K562 (cell line): Measurements from ENCODE around the gene GNAQ. TPM values are rescaled to one million over a fixed set of nuclear protein-coding genes. Genes with fewer than 3 reads are reported as not detected.

Experiments used
- C11orf30 ChIP-seq: fragments of 450-650 bp; IDR thresholded peaks from 2 replicates; pipeline ENCODE4 v1.6.1; 2016; ENCODE audit warnings: low read depth, mild to moderate bottlenecking
- CBFA2T3 ChIP-seq: fragments of 450-650 bp; IDR thresholded peaks from 2 replicates; pipeline ENCODE4 v1.6.1; 2017
- ETS2 ChIP-seq: IDR thresholded peaks from 2 replicates; pipeline ENCODE4 v1.6.1; 2016; ENCODE audit warnings: borderline replicate concordance, missing genetic modification characterization, mild to moderate bottlenecking, moderate library complexity, missing compliant biosample characterization; ENCODE audit not compliant: poor library complexity, severe bottlenecking
- ETV1 ChIP-seq: fragments of 450-650 bp; conservative IDR thresholded peaks from 2 replicates; pipeline ENCODE4 v1.6.1; 2016; ENCODE audit warnings: missing genetic modification characterization, control low read depth, low read depth, missing compliant biosample characterization
- KLF1 ChIP-seq: fragments of 450-650 bp; IDR thresholded peaks from 2 replicates; pipeline ENCODE4 v1.6.1; 2016; ENCODE audit warnings: missing genetic modification characterization, missing compliant biosample characterization
- MYBL2 ChIP-seq, 2 experiments: fragments of 450-650 bp in 1 of 2; sonication (generic) in 1 of 2; formaldehyde crosslinking in 1 of 2; IDR thresholded peaks; 2 replicates each; pipeline versions ENCODE4 v1.6.1 to v1.8.1; 2017 to 2022; ENCODE audit warnings: borderline replicate concordance in 1 of 2, inconsistent platforms in 1 of 2, low read depth in 1 of 2, mild to moderate bottlenecking in 1 of 2, missing genetic modification reagents in 1 of 2, moderate library complexity in 1 of 2
- NFE2L1 ChIP-seq: fragments of 450-650 bp; IDR thresholded peaks from 2 replicates; pipeline ENCODE4 v1.6.1; 2016; ENCODE audit warnings: missing genetic modification characterization, low read depth, mild to moderate bottlenecking, missing compliant biosample characterization, moderate library complexity, borderline replicate concordance
- NR3C1 ChIP-seq: sonication (generic); formaldehyde crosslinking; IDR thresholded peaks from 2 replicates; pipeline ENCODE4 v1.8.1; 2022; ENCODE audit warnings: missing genetic modification reagents
- PRPF4 ChIP-seq: fragments of 200-400 bp; formaldehyde crosslinking; IDR thresholded peaks from one replicate; pipeline ENCODE4 v1.6.1; 2017; ENCODE audit warnings: low read length, low read depth, mild to moderate bottlenecking; ENCODE audit not compliant: insufficient read depth, poor library complexity, severe bottlenecking
- RBM14 ChIP-seq: fragments of 200-400 bp; formaldehyde crosslinking; IDR thresholded peaks from 2 replicates; pipeline ENCODE4 v1.6.1; 2018; ENCODE audit warnings: low read depth, mild to moderate bottlenecking, low read length, moderate library complexity, borderline replicate concordance; ENCODE audit not compliant: insufficient read depth
- SP1 ChIP-seq: sonication (generic); formaldehyde crosslinking; IDR thresholded peaks from 2 replicates; pipeline ENCODE4 v1.8.1; 2022; ENCODE audit warnings: mild to moderate bottlenecking, missing genetic modification reagents
- polyA plus RNA-seq, 8 experiments: library from polyadenylated mRNA; depleted of rRNA in 4 of 8; stranded (reverse) in 5 of 8; unstranded in 3 of 8; fragments of >200 nt; fragmentation: Nextera tagmentation in 2 of 8; fragmentation: Illumina TruSeq in 1 of 8; extraction: Ambion mirVana in 2 of 8; extraction: Trizol in 1 of 8; gene quantifications; 2 replicates each; pipeline versions ENCODE4 v1.2.1 to v1.2.3, GENCODE V29; 2011 to 2014; ENCODE audit warnings: inconsistent platforms in 1 of 8, missing spikeins in 1 of 8
- total RNA-seq, 7 experiments: library from RNA; depleted of rRNA in 6 of 7; stranded (reverse); fragments of >200 nt in 6 of 7; fragmentation: Illumina TruSeq in 2 of 7; extraction: Trizol in 2 of 7; gene quantifications; 2 replicates each; pipeline versions ENCODE4 v1.2.1 to v1.2.3, GENCODE V29; 2011 to 2021; ENCODE audit warnings: low replicate concordance in 1 of 7
- TF ChIP-seq, protein P1 (sequence below): fragments of 450-650 bp; formaldehyde crosslinking; IDR thresholded peaks from 2 replicates; pipeline ENCODE4 v1.4.0; 2022; ENCODE audit warnings: missing genetic modification characterization
- TF ChIP-seq, protein P2 (sequence below): sonication (generic); formaldehyde crosslinking; IDR thresholded peaks from 2 replicates; pipeline ENCODE4 v1.8.0; 2022; ENCODE audit warnings: missing genetic modification reagents, mild to moderate bottlenecking, borderline replicate concordance
- TF ChIP-seq, protein P3 (sequence below): fragments of 250-450 bp; sonication (Bioruptor Pico); IDR thresholded peaks from 2 replicates; pipeline ENCODE4 v1.5.0; 2022; ENCODE audit warnings: mild to moderate bottlenecking
- TF ChIP-seq, protein P4 (sequence below): fragments of 250-450 bp; sonication (Bioruptor Pico); IDR thresholded peaks from 2 replicates; pipeline ENCODE4 v1.5.0; 2021; ENCODE audit warnings: mild to moderate bottlenecking, moderate library complexity
- TF ChIP-seq, protein P5 (sequence below): fragments of 450-650 bp; IDR thresholded peaks from 2 replicates; pipeline ENCODE4 v1.6.1; 2016; ENCODE audit warnings: missing biosample characterization, missing genetic modification characterization
- TF ChIP-seq, protein P6 (sequence below): sonication (generic); formaldehyde crosslinking; IDR thresholded peaks from 2 replicates; pipeline ENCODE4 v1.8.0; 2023; ENCODE audit warnings: mild to moderate bottlenecking, missing genetic modification reagents

The GNAQ gene
- total and polyA plus RNA-seq, 9 of the 15 experiments (the other 6 are each of a cell fraction or from before 2014, with no cell fraction given), result 4.8 to 27.9 (median 17.5) TPM

DNA sequence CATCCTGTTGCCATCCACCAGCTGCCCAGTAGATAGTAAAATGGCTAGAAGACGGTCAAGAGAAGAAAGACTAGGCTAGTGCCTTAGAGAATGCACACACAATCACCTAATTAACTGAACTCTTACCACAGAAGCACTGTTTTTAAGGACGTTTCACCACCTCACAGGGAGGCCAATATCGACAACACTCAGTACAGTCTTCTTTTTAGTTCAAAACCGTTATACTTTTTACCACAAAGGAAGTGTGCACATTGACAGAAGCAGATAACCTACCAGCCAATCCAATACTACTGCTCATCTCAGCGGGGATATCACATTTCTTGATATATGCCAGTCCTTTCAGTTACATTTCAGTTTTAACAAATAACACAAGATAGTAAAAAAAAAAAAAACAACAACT lies 122.3 kb downstream of the GNAQ start (continued):
- TF ChIP-seq ETS2, result no peak
- TF ChIP-seq RBM14, result no peak
- TF ChIP-seq KLF1 (tag), result no peak
- TF ChIP-seq NR3C1 (CRISPR knock-in tag), result no peak
- TF ChIP-seq, protein P1, sequence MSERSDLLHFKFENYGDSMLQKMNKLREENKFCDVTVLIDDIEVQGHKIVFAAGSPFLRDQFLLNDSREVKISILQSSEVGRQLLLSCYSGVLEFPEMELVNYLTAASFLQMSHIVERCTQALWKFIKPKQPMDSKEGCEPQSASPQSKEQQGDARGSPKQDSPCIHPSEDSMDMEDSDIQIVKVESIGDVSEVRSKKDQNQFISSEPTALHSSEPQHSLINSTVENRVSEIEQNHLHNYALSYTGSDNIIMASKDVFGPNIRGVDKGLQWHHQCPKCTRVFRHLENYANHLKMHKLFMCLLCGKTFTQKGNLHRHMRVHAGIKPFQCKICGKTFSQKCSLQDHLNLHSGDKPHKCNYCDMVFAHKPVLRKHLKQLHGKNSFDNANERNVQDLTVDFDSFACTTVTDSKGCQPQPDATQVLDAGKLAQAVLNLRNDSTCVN, result no peak
- peak; percentile 83 for TF ChIP-seq CBFA2T3
- TF ChIP-seq, protein P2, sequence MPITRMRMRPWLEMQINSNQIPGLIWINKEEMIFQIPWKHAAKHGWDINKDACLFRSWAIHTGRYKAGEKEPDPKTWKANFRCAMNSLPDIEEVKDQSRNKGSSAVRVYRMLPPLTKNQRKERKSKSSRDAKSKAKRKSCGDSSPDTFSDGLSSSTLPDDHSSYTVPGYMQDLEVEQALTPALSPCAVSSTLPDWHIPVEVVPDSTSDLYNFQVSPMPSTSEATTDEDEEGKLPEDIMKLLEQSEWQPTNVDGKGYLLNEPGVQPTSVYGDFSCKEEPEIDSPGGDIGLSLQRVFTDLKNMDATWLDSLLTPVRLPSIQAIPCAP (CRISPR knock-in tag), result no peak
- TF ChIP-seq, protein P3, sequence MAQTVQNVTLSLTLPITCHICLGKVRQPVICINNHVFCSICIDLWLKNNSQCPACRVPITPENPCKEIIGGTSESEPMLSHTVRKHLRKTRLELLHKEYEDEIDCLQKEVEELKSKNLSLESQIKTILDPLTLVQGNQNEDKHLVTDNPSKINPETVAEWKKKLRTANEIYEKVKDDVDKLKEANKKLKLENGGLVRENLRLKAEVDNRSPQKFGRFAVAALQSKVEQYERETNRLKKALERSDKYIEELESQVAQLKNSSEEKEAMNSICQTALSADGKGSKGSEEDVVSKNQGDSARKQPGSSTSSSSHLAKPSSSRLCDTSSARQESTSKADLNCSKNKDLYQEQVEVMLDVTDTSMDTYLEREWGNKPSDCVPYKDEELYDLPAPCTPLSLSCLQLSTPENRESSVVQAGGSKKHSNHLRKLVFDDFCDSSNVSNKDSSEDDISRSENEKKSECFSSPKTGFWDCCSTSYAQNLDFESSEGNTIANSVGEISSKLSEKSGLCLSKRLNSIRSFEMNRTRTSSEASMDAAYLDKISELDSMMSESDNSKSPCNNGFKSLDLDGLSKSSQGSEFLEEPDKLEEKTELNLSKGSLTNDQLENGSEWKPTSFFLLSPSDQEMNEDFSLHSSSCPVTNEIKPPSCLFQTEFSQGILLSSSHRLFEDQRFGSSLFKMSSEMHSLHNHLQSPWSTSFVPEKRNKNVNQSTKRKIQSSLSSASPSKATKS (CRISPR knock-in tag), result no peak
- TF ChIP-seq, protein P4, sequence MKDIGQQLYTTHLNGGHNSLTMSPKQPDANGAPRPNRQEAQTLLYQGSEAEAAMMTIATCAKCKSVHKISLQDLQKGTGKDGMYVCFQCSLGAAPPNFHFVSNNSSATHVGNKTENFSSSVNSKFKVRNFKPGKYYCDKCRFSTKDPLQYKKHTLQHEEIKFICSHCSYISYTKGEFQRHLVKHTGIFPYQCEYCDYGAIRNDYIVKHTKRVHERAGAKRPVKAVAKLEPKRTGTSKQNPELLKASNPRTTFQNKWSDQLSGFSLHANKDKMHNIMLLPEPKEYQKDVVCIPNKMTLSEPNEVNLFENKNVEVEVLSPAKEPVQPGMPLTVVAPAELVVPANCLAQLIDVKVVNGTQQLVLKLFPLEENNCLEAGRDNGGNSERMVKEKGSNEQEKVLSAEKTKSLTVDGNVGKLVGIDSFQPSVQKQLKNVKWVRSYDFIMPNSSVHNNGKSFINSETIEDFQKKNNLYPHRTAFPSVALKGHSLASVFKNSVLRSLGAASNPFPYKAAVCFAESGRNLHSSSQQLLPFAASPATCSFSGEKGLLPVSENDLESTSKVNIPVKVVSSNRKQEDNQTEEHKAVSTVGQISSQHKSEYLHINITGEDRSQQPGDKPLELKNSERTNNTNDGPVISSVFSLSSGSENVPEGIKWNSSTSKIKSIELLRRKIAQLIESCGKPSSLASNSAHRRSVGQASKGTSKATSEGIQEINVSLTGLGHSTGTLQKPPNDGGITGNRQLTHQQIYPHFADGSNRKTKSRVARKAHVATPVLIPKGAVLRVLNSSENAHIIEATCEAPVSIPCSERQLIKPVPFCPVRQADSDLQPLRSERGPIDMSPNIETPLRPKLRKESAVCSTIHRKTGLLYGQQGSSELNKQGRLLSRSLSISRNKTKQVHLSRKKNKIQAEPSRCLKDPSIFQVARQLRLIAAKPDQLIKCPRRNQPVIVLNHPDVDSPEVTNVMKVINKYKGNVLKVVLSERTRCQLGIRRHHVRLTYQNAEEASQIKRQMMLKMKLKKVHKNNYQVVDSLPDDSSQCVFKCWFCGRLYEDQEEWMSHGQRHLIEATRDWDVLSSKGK (CRISPR knock-in tag), result no peak
- TF ChIP-seq SP1, result no peak
- TF ChIP-seq NFE2L1 (tag), result no peak
- TF ChIP-seq PRPF4, result no peak
- TF ChIP-seq, protein P5, sequence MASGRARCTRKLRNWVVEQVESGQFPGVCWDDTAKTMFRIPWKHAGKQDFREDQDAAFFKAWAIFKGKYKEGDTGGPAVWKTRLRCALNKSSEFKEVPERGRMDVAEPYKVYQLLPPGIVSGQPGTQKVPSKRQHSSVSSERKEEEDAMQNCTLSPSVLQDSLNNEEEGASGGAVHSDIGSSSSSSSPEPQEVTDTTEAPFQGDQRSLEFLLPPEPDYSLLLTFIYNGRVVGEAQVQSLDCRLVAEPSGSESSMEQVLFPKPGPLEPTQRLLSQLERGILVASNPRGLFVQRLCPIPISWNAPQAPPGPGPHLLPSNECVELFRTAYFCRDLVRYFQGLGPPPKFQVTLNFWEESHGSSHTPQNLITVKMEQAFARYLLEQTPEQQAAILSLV, result no peak
- TF ChIP-seq C11orf30, result no peak
- TF ChIP-seq MYBL2 (IDR thresholded peaks at IDR 0.05; ENCODE audit: low read depth), result peak; percentile 63; the same call in 1 of the 2 replicates
- TF ChIP-seq MYBL2 (CRISPR knock-in tag; IDR thresholded peaks at IDR 0.05; ENCODE audit: borderline replicate concordance), result no peak
- peak; percentile 62 for TF ChIP-seq ETV1 (tag)
- TF ChIP-seq, protein P6, sequence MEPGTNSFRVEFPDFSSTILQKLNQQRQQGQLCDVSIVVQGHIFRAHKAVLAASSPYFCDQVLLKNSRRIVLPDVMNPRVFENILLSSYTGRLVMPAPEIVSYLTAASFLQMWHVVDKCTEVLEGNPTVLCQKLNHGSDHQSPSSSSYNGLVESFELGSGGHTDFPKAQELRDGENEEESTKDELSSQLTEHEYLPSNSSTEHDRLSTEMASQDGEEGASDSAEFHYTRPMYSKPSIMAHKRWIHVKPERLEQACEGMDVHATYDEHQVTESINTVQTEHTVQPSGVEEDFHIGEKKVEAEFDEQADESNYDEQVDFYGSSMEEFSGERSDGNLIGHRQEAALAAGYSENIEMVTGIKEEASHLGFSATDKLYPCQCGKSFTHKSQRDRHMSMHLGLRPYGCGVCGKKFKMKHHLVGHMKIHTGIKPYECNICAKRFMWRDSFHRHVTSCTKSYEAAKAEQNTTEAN, result no peak
